Loucy (cell line): ENCODE results near the gene RAD21L1.

ENCODE experiments used
- EZH2phosphoT487 ChIP-seq: fragments of 200-600 bp; IDR thresholded peaks from 2 replicates; pipeline ENCODE4 v1.6.1; 2018; ENCODE audit warnings: antibody characterized with exemption, mild to moderate bottlenecking, moderate library complexity, borderline replicate concordance
- TF ChIP-seq, protein P1 (sequence below): fragments of 200-600 bp; sonication (generic); conservative IDR thresholded peaks from 2 replicates; pipeline ENCODE4 v1.5.1; 2014; ENCODE audit warnings: mild to moderate bottlenecking, antibody characterized with exemption, low read length

DNA sequence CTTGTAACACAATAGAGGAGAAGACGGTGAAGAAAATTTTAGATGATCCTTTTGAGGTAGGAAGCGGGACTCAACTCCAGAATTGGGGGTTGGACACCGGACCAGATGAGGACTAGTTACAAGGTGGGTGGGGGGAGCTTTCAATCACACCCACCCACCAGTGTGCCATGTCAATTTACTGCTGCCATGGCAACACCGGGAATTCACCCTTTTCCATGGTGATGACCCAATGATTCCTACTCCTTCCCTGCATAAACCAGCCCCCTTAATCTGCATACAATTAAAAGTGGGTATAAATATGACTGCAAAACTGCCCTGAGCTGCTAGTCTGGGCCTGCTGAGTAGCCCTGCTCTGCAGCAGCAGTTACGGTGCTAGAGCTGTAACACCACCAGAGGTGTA lies 14.7 kb downstream of the RAD21L1 start:
- TF ChIP-seq, protein P1, sequence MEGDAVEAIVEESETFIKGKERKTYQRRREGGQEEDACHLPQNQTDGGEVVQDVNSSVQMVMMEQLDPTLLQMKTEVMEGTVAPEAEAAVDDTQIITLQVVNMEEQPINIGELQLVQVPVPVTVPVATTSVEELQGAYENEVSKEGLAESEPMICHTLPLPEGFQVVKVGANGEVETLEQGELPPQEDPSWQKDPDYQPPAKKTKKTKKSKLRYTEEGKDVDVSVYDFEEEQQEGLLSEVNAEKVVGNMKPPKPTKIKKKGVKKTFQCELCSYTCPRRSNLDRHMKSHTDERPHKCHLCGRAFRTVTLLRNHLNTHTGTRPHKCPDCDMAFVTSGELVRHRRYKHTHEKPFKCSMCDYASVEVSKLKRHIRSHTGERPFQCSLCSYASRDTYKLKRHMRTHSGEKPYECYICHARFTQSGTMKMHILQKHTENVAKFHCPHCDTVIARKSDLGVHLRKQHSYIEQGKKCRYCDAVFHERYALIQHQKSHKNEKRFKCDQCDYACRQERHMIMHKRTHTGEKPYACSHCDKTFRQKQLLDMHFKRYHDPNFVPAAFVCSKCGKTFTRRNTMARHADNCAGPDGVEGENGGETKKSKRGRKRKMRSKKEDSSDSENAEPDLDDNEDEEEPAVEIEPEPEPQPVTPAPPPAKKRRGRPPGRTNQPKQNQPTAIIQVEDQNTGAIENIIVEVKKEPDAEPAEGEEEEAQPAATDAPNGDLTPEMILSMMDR: no peak
- no peak for TF ChIP-seq EZH2phosphoT487
